CD4-positive, alpha-beta T cell (primary cell): ENCODE measurements around the gene NLGN1. TPM values are rescaled to one million over a fixed set of nuclear protein-coding genes. Genes with fewer than 3 reads are reported as not detected.

Experiments
- ATAC-seq: fragments of 200-7000 bp; cut with Tn5 transposase; one replicate; pipeline ENCODE4 v1.10.0; 2022; ENCODE audit warnings: mild to moderate bottlenecking; ENCODE audit not compliant: poor library complexity
- CTCF ChIA-PET: fragments of 350-600 bp; sonication (Branson Sonifier 250); formaldehyde crosslinking; loops from one replicate; lab custom pipeline; 2021; ENCODE audit warnings: antibody characterized with exemption, inconsistent platforms; lab: Charles Lee
- POLR2A ChIA-PET: fragments of 350-600 bp; sonication (Branson Sonifier 250); formaldehyde crosslinking; loops from one replicate; lab custom pipeline; 2021; ENCODE audit warnings: antibody characterized with exemption, inconsistent platforms; lab: Charles Lee
- DNase-seq, 14 experiments: peaks; one replicate each; pipeline ENCODE4 v3.0.0-alpha.2; 2013 to 2020; ENCODE audit warnings: mixed read lengths in 2 of 14
- H3K27ac ChIP-seq, 2 donors: one replicate each; pipeline versions ENCODE4 v1.5.1 to v1.7.0; 2013; ENCODE audit warnings: low read length in 2 of 2, low read depth in 1 of 2, mild to moderate bottlenecking in 1 of 2
- H3K27me3 ChIP-seq, 2 experiments: 1 replicate in 1 of 2; 2 replicates in 1 of 2; pipeline versions ENCODE4 v1.6.1 to v1.7.0; 2013; ENCODE audit warnings: low read length in 2 of 2, control low read depth in 1 of 2, mild to moderate bottlenecking in 1 of 2, moderate library complexity in 1 of 2; ENCODE audit not compliant: insufficient read depth in 2 of 2, control insufficient read depth in 1 of 2
- H3K36me3 ChIP-seq: one replicate; pipeline ENCODE4 v1.6.1; 2013; ENCODE audit warnings: low read length, control low read depth; ENCODE audit not compliant: insufficient read depth
- H3K4me1 ChIP-seq: one replicate; pipeline ENCODE4 v1.6.1; 2013; ENCODE audit warnings: low read length, control low read depth; ENCODE audit not compliant: insufficient read depth
- H3K4me3 ChIP-seq: one replicate; pipeline ENCODE4 v1.5.1; 2013; ENCODE audit warnings: mild to moderate bottlenecking, low read length, moderate library complexity
- H3K9me3 ChIP-seq, 2 experiments: 1 replicate in 1 of 2; 2 replicates in 1 of 2; pipeline versions ENCODE4 v1.6.1 to v1.7.0; 2013; ENCODE audit warnings: low read length in 2 of 2, mild to moderate bottlenecking in 2 of 2, control low read depth in 1 of 2, moderate library complexity in 1 of 2; ENCODE audit not compliant: control insufficient read depth in 1 of 2, insufficient read depth in 1 of 2
- H3K27ac Mint-ChIP-seq: one replicate; pipeline ENCODE4 v1.8.0; 2020; ENCODE audit warnings: mixed read lengths
- H3K27me3 Mint-ChIP-seq: one replicate; pipeline ENCODE4 v1.8.0; 2021; ENCODE audit warnings: mixed read lengths
- H3K36me3 Mint-ChIP-seq: one replicate; pipeline ENCODE4 v1.8.0; 2021; ENCODE audit warnings: low read depth, mixed read lengths
- H3K4me1 Mint-ChIP-seq: one replicate; pipeline ENCODE4 v1.8.0; 2021; ENCODE audit warnings: low read depth, mixed read lengths
- H3K4me3 Mint-ChIP-seq: one replicate; pipeline ENCODE4 v1.8.0; 2020; ENCODE audit warnings: mild to moderate bottlenecking, mixed read lengths
- H3K9me3 Mint-ChIP-seq: one replicate; pipeline ENCODE4 v1.8.0; 2020; ENCODE audit warnings: mixed read lengths
- CTCF ChIP-seq: fragments of 200-600 bp; IDR thresholded peaks from one replicate; pipeline ENCODE4 v1.8.0; 2022; ENCODE audit warnings: antibody characterized with exemption, mild to moderate bottlenecking
- intact Hi-C, 2 experiments: fragments of 100-400 bp; cut with DNase I in 1 of 2; cut with micrococcal nuclease in 1 of 2; formaldehyde crosslinking; loops; one replicate each; pipeline versions ENCODE4 v1.15.1 to v1.9.0; 2023 to 2025; cut with DNase I, micrococcal nuclease
- total RNA-seq, 174 experiments: library from RNA in 2 of 174; stranded (reverse) in 2 of 174; gene quantifications; one replicate each; pipeline ENCODE4 v1.2.3 and lab custom pipeline; 2021 to 2026

The NLGN1 gene
- total RNA-seq, 2 experiments from 2014 or later: not detected

GRCh38 chr3:174270841-174271240, 873.3 kb downstream of the NLGN1 start:
- H3K4me1 ChIP-seq: no peaks in the 10 kb centered on the region
- Mint-ChIP-seq H3K36me3 (no peaks in the 10 kb centered on the region), H3K9me3 (no peaks in the 10 kb centered on the region), H3K27me3 (no peaks in the 10 kb centered on the region), H3K27ac (no peak overlapping the region), H3K4me1 (no peaks in the 10 kb centered on the region), H3K4me3 (no peak overlapping the region)
- no peaks in the 10 kb centered on the region for H3K36me3 ChIP-seq
- no peak overlapping the region for H3K4me3 ChIP-seq
- DNase-seq (no peak), ATAC-seq (no peak)
- H3K27ac ChIP-seq: no peak overlapping the region
- TF ChIP-seq CTCF: no peak
- H3K27me3 ChIP-seq: no peaks in the 10 kb centered on the region
- ChIA-PET CTCF (no interaction called here), POLR2A (no interaction called here)
- no peaks in the 10 kb centered on the region for H3K9me3 ChIP-seq
- intact Hi-C loops: no loop called here

GRCh38 chr3:174275336-174275735, 877.8 kb downstream of the NLGN1 start:
- H3K27me3 ChIP-seq: no peaks in the 10 kb centered on the region
- no peak overlapping the region for H3K4me3 Mint-ChIP-seq
- H3K9me3 Mint-ChIP-seq: no peaks in the 10 kb centered on the region
- CTCF ChIA-PET: no interaction called here
- H3K27ac ChIP-seq: no peak overlapping the region
- TF ChIP-seq CTCF: no peak
- ATAC-seq (no peak), DNase-seq (no peak)
- no peaks in the 10 kb centered on the region for H3K36me3 Mint-ChIP-seq
- no peaks in the 10 kb centered on the region for H3K4me1 Mint-ChIP-seq
- no peak overlapping the region for H3K27ac Mint-ChIP-seq
- intact Hi-C loops: no loop called here
- POLR2A ChIA-PET: no interaction called here
- H3K4me3 ChIP-seq: no peak overlapping the region
- no peaks in the 10 kb centered on the region for H3K27me3 Mint-ChIP-seq
- H3K36me3 ChIP-seq: no peaks in the 10 kb centered on the region
- no peaks in the 10 kb centered on the region for H3K4me1 ChIP-seq
- H3K9me3 ChIP-seq: no peaks in the 10 kb centered on the region

- Histone ChIP-seq H3K4me3 (no peak overlapping the region), H3K4me1 (no peaks in the 10 kb centered on the region), H3K36me3 (no peaks in the 10 kb centered on the region), H3K27me3 (no peaks in the 10 kb centered on the region), H3K9me3 (no peaks in the 10 kb centered on the region), H3K27ac (no peak overlapping the region)
- ChIA-PET POLR2A (no interaction called here), CTCF (no interaction called here)
- Mint-ChIP-seq H3K36me3 (no peaks in the 10 kb centered on the region), H3K27ac (no peak overlapping the region), H3K4me1 (no peaks in the 10 kb centered on the region), H3K4me3 (no peak overlapping the region), H3K9me3 (no peaks in the 10 kb centered on the region), H3K27me3 (no peaks in the 10 kb centered on the region)
- DNase-seq (no peak), ATAC-seq (no peak)
- no peak for TF ChIP-seq CTCF
- intact Hi-C loops: no loop called here
These were observed 879.3 kb downstream of the NLGN1 start for GRCh38 chr3:174276826-174277225.
